AG20443 (cell line): ENCODE results near the gene GLP1R.

ENCODE experiments used
- DNase-seq: peaks from one replicate; pipeline ENCODE4 v3.0.0; 2012; ENCODE audit warnings: low spot score, mixed read lengths

Gene GLP1R

DNA sequence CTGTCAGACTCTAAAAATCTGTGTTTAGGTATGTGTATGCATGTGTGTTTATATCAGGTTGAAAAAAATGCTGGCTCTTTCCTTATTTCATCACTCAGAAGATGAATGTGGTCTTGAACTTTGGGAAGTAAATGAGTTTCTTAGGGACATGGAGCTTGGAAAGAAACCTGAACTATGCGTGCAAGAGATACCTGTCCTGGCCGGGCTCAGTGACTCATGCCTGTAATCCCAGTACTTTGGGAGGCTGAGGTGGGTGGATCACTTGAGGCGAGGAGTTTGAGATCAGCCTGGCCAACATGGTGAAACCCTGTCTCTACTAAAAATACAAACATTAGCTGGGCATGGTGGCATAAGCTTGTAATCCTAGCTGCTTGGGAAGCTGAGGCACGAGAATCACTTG is 4.4 kb upstream of the GLP1R start:
- DNase-seq = no peak

DNA sequence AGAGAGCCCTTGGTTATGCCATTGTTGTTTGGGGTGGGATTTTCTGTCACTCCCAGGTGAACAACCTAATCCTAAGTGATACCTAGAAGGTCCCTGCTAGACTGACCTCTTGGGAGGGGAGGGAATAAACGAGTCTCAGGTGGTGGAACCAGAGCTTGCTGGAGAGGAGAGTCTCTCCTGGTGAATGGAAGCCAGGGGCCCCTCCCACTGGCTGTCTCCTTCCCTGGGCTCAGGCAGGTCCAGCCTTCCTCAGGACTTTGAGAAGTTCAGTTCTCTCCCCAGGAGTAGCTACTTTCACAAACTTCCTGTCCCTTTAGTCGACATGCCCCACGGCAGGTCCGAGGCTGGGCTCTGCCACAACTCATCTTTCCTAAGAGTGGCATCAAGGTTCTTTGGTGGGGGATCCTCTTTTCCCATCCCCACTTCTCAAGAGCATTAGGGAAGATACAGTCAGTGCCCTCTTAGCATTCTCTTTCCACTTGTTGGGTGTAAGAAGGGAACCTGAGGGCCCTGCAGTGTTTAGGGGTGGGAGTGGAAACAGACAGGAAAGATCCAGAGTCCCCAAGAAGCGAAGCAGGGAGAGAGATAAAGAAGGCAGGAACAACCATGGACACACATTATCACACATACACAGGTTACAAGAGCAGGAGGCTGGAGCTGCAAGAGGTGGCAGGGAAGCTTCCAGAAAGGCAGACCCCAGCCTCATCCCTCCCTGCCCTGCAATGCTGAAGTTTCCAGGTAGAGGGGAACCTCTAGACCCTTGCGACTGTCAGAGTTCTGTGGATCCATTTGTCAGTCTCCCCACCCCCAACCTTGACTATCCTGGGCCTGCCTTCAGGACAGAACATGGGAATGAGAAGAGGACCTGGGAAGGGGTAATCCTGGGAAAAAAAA is 900 bp upstream of the GLP1R start:
- no peak for DNase-seq

DNA sequence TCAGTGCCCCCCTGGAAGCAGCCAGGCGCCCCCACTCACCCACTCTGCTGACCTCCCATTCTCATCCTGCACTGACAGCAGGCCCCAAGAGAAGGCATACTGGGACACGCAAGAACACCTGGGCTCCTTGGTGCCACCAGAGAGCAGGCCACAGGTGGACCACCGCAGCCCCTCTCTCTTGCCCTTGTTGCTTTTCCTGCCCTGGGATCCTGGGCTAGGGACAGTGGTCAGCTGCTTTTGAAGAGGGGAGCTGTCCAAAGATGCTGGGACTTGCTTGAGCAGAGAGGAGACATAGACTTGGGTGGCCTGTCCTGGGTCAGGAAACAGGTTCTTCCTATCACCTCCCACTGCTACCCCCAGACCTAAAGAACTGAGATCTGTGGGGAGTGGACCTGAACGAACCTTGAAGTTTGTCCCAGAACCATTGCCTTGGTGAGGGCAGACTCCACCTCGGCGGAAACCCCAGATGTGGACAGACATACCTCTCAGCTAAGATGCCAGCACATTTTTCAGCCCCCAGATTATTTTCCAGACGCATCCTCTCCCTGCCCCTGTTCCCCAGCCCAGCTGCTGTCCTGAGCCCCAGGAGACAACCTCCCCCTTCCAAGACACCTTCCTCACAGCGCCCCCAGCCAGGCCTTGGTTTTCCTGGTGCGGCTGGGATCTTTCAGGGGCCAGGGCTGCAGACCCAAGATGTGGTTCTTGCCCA is 1.1 kb downstream of the GLP1R start:
- DNase-seq = no peak

DNA sequence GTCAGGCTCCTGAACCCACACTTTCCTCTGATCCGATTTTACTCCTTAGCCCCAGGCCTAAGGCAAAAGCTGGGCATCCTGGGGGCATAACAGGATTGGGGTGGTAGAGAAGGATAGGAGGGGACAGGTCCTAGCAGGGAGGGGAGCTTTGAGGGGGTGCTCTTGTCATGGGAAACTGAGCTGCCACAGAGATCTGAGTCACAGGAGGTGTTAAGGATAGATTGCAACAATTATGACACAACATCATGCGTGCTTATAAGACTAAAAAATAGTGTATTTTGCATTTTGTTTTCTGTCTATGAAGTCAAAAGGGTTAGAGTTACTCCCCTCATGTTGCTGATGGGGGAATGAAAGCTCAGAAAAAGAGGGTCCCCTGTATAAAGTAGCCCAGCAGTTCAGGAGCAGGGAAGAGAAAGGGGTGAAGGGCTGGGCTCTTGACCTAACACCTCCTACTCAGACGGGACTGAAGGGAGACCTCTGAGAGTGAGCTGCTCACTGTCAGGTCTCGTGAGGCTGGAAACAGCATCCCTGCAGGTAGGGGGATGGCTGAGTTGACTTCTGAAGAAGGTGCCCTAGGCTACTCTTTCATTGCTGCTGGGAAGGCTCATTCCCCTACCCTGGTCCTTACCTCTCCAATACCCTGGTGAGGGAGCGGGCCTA is 2.0 kb downstream of the GLP1R start:
- no peak for DNase-seq

DNA sequence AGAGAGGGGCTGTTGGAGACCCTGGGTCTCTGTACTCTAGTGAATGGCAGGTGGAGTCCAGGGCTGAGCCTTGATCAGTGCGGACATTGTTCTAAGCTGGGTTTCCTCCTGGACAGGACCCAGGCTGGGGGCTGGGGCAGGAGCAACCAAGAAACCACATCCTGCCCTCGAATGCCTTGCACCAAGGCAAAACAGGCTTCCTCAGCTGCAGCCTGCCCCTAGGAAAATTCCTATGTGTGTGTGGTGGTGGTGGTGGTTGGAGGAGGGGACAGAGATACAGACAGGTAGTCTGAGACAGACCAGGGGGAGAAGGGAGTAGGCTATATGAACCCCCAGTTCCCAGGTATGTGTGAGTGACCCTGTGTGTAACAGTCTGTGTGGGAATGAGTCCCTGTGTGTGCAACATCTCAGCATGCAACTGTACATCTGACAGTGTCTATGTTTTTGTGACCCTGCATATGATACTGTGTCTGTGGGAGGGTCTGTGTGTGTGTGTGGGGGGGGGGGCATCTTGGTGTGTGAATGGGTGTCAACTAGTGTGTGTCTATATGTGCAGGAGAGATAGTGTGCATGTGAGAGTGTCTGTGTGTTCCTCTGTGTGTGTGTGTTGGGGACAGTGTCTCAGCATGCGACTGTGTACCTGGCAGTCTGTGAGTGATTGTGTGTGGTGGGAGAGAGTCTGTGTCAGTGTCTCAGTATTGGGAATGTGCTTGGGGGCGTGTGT is 3.0 kb downstream of the GLP1R start:
- DNase-seq = no peak

DNA sequence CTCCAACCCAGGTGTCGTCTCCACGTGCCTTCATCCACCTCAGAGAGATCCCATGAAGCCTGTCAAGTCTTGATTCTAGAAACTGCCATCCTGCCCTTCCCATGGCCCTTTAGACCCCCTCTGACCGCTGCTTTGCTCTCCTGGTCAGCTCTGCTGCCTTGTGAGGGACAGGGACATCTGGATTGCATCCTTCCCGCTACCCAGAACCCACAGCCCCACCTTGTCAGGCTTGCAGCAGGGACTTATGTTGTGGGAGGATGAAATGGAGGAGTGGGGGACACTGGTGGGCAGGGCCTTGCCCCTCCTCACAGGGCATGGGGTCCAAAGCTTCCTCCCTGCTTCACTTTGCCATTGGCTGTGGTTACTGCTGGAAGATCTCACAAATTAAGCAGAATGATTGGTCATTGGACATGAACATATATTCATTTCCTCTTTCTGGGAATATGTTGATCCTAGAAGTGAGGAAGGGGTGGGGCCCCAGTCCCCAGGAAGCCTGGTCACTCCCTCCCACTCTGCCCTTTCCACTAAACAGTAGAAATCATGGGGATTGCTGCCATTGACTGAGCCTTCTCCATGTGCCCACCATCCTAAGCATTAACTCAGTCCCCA is 4.5 kb downstream of the GLP1R start:
- no peak for DNase-seq

DNA sequence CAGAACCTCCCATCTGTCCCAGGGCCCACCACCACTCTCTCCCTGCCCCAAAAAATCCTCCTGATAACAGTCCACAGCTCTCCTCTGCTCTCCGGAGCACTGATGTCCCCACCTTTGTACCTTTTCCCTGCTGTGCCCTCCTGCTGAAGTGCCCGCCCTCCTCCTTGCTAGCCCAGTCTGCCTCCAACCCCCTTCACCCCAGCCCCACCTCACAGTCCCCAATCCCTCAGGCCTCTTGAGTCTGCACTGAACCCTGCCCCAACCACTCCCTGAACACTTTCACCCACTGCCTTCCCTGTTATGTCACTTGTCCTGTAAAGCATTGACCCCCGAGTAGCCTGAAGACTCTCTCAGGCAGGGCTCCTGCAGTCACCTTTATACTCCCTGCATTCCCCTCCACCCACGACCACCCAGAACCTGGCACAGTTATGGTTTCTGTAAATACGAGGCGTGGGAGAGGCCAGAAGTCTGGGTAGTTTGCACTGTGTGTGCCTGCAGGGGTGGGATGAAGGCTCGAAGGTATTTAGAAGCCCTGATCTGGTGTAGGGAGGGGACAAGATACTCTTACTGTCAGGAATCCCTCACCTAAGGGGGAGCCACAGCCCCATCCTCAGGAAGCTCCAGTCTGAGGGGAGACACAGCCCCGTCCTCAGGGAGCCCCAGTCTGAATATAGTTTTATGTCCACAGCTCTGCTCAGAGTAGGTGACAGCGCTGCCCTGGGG is 5.4 kb downstream of the GLP1R start:
- DNase-seq = no peak

DNA sequence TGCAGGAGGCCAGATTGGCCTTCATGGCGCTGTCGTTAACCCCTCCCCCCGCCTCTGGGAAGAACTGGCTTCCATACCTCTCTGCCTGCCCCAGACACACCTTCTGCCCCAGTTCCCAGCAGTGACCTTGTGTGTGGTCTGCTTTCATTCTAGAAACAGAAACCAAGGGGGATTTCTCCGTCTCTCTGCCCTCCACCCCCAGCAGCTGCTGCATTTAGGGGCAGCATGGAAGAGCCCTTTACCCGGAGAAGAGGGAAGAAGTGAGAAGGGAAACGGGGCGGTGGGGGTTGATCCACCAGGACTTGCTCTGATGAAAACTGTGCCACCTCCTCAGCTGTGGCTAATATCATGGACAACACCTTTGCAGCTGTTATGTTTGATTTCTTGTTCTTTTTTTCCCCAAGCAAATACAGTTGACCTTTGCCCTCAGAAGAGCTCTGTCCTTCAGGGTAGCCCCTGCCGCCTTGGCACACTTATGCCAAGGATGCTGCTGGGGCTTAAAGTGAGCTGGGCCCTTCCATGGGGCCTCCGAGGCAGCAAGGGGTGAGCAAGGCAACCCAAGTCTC is 6.1 kb downstream of the GLP1R start:
- no peak for DNase-seq

DNA sequence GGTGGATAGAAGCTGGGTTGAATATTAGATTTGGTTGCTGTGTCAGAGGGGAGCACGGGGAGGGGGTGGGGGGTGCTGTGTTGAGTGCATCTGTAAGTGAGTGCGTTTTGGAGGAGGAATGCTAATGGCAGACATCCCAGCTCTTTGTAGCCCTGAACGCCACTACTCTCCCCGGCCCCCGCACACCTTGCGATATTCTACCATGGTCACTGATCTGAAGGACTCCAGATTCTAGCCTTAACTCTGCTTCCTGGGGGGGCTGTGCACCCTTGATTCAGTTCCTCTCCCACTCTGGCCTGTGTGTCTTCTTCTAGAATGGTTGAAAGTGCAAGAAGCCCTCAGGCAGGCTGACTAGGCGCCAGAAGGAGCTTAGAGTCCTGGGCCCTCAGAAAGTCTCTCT is 7.1 kb downstream of the GLP1R start:
- no peak for DNase-seq

DNA sequence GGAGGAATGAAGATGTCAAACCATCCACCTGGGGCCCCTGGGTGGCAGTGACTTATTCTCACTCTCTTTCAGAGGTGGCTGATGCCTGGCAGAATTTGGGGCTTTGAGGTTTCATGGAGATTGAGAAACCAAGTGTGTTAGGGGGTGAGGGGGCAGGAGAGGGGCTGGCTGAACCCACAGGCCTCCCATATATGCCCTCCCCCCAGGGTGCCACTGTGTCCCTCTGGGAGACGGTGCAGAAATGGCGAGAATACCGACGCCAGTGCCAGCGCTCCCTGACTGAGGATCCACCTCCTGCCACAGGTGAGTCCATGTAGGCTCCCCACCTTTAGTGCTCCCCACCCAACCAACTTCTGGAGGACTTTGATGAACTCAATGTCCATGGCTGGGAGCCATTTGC is 7.6 kb downstream of the GLP1R start:
- no peak for DNase-seq

DNA sequence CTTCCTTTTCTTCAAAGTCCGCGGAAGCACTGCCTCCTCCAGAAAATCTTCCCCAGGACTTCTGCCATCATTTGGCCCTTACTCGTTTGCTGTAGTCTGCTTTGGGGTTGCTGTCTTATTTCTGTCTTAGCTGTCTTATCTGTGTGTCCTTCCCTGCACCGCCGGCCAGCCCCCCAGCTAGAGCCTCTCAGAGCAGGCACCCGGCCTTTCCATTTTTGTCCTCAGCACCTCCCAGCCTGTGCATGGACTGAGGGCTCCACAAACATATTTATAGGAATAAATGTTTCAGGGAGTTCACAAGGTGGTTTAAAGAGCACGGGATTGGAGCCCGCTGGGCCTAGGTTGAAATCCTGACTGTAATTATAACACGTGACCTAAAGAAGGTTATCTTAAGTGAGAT is 8.1 kb downstream of the GLP1R start:
- no peak for DNase-seq

DNA sequence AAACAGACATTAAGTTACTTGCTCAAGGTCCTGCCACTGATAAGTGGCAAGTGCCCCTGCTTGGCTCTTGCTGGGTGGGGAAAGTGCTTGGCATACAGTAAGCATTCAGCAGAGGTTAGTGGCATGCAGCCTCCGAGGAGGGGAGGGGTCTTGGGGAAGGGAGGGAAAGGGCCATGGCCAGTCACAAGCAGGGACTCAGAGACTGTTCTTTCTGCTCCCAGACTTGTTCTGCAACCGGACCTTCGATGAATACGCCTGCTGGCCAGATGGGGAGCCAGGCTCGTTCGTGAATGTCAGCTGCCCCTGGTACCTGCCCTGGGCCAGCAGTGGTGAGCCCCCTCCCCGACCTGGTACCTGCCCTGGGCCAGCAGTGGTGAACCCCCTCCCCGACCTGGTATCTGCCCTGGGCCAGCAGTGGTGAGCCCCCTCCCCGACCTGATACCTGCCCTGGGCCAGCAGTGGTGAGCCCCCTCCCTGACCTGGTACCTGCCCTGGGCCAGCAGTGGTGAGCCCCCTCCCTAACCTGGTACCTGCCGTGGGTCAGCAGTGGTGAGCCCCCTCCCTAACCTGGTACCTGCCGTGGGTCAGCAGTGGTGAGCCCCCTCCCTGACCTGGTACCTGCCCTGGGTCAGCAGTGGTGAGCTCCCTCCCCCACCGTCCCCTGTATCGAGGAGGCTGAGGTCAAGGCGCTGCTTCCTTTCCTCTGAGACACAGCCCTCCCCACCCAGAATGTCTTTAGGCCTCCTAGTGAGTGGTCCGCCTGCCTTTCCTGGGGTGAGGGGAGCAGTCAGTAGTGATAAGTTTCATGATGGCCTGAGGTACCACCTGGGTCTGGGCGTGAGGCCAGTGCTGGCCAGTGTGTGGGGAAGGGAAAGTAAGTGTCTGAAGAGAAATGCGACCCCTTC is 8.9 kb downstream of the GLP1R start:
- no peak for DNase-seq

DNA sequence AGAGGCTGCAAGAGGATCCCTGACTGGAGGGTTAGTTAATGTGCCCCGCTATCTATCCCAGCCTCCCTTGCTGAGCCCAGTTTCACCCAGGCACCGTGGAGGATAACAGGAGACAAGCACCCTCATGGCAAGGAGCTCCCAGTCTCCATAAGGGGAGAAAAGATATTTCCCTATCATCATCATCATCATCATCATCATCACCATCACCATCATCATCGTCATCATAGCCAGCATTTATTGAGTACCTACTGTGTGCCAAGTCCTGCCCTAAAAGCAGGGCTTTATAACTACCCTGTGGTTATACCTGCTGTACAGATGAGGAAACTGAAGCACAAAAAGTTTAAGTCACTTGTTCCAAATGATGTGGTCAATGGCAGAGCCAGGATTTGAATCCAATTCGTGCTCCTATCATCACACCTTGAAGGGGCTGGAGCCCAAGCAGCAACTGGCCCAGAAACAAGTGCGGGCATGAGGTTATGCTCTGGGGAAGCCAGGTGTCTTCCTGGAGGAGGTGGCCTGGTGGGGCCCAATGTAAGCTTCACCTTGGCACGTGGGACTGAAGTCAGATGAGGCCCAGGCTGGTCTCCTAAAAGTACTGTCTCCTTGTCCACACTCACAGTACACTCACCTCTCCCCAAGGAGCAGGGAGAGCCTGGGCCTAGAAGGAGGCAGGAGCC is 10.0 kb downstream of the GLP1R start:
- no peak for DNase-seq

DNA sequence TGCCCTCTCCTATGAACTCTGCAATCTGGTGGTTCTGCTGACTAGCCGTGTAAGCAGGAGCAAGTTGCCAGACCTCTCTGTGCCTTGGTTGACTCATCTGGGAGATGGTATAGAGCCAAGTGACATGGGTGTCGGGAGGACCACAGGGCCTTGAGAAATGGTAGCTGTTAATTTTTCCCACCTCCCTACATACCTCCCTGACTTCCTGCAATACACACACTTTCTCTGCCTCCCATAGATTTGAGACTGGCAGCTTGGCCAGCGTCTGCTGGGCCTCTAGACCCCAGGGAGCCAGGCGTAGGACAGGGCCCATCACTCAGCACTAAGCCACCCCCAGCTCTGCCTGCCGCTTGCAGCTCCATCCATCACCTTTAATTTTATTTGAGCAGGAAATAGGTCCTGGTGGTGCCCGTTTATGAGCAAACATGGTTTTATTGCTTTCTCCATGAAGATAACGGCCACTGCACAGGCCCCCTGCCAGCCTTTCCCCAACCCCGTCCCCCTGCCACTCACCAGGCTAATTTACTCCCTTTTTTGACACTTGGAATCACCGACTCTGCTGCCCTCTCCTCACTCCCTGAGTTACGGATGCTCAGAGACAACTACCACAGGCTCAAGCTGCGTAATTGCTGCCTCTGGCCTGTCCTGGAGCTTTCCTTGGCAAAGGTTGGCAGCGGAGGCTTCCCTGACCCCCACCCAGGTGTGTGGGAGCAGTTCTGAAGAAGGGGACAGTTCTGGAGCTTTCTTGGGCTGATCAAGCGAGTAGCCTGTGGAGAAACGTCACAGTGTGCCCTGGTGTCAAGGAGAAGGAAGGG is 11.1 kb downstream of the GLP1R start:
- no peak for DNase-seq

DNA sequence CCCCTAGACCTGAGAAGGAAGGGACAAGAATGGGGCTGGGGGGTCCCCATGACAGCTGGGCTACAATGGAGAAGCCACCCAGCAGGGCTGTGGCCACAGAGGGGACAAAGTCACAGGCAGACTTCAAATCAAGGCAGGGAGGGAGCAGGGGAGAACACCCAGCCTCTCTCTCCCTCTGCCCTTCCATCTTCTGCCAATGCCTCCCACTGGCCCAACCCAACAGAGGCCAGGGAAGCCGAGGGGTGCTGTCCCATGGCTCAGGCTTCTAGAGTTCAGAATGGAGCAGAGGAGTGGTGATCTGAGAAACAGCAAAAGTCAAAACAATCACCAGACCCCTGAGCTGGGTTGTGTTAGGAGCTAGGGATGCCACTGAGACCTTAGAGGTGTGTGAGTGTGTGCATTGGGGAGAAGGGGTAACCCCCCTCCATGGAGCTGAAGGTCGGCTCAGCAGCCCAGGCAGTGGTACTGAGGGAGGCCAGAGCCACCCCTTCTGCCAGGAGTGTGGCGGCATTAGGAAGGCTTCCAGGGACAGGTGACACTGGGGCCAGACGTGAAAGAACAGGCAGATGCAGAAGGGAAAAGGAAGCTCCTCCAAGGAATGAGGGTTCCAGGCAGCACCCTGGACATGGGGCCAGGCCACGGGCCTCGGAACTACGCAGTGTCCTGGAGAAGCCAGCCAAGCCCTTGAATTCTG is 12.0 kb downstream of the GLP1R start:
- DNase-seq = no peak

DNA sequence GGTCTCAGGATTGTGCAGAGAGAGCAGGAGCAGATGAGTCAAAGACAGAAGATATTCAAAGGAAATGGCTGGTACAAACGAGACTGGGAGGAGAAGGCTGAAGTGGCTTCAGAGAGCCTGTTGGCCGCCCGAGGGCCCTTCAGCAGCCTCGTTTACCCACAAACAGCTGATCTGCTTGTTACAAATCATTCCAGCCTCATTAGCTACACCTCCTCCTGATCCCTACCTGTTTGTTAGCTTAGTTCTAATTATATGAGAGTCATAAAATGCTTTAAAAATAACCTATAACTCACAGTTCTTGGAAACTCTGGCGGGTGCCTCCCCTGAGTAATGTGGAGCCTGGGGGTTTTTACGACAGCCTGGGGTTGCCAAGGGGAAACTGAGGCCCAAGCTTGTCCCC is 12.6 kb downstream of the GLP1R start:
- no peak for DNase-seq

DNA sequence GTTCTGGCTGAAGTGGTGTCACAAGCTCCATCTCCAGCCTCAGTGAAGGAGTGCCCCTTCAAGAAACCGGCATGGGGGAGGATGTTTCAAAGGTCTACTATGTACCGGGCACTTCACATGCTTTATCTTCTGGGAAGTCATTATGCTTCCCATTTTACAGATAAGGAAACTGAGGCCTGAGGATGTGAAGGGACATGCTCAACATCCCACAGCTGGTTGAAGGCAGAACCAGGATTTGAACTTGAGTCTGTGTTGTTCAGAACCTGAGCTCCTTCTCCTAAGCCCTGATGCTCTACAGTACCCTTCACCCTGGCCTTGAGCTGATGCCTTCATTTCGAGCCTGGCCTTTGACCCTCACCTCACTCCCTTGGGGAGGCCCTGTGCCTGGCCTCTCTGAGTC is 13.0 kb downstream of the GLP1R start:
- no peak for DNase-seq
